Measurements from ENCODE around the gene SH2D3A.

The SH2D3A gene

GRCh38 chr19:6712692-6713670 is 54.3 kb downstream of the SH2D3A start:
- TF ChIP-seq CREB1 (IDR thresholded peaks at IDR 0.05; ENCODE audit: low read depth) (no peak), YY1 (IDR thresholded peaks at IDR 0.05; ENCODE audit: low read depth) (no peak), USF1 (IDR thresholded peaks at IDR 0.05) (no peak), TEAD4 (IDR thresholded peaks at IDR 0.05) (no peak), FOXM1 (IDR thresholded peaks at IDR 0.05; ENCODE audit: borderline replicate concordance, low read depth) (no peak)

- TF ChIP-seq USF1 (IDR thresholded peaks at IDR 0.05), result no peak
- TF ChIP-seq REST (IDR thresholded peaks at IDR 0.05; ENCODE audit: low read depth), result no peak
- TF ChIP-seq TCF12 (IDR thresholded peaks at IDR 0.05; ENCODE audit: low read depth), result no peak
- TF ChIP-seq FOXM1 (IDR thresholded peaks at IDR 0.05; ENCODE audit: borderline replicate concordance, low read depth), result no peak
- TF ChIP-seq EP300 (IDR thresholded peaks at IDR 0.05; ENCODE audit: borderline replicate concordance), result no peak
- no peak for TF ChIP-seq MAX (IDR thresholded peaks at IDR 0.05)
These were observed 55.0 kb downstream of the SH2D3A start for GRCh38 chr19:6712231-6712630.

- TF ChIP-seq TEAD4 (IDR thresholded peaks at IDR 0.05), result no peak
- no peak for TF ChIP-seq REST (IDR thresholded peaks at IDR 0.05; ENCODE audit: low read depth)
- TF ChIP-seq FOXM1 (IDR thresholded peaks at IDR 0.05; ENCODE audit: borderline replicate concordance, low read depth), result no peak
- no peak for TF ChIP-seq EP300 (IDR thresholded peaks at IDR 0.05; ENCODE audit: borderline replicate concordance)
- TF ChIP-seq MAX (IDR thresholded peaks at IDR 0.05), result no peak
- TF ChIP-seq RAD21 (IDR thresholded peaks at IDR 0.05; ENCODE audit: low read depth), result no peak
- TF ChIP-seq USF1 (IDR thresholded peaks at IDR 0.05), result no peak
- TF ChIP-seq ZBTB7A (IDR thresholded peaks at IDR 0.05; ENCODE audit: low read depth), result no peak
- no peak for TF ChIP-seq TCF12 (IDR thresholded peaks at IDR 0.05; ENCODE audit: low read depth)
- no peak for TF ChIP-seq YY1 (IDR thresholded peaks at IDR 0.05; ENCODE audit: low read depth)
- no peak for TF ChIP-seq TAF1 (IDR thresholded peaks at IDR 0.05; ENCODE audit: low read depth)
- TF ChIP-seq NFIC (IDR thresholded peaks at IDR 0.05), result no peak
- no peak for TF ChIP-seq CEBPB (IDR thresholded peaks at IDR 0.05)
- TF ChIP-seq CREB1 (IDR thresholded peaks at IDR 0.05; ENCODE audit: low read depth), result no peak
These were observed 55.6 kb downstream of the SH2D3A start for GRCh38 chr19:6711605-6712004.

GRCh38 chr19:6711078-6711361 is 56.2 kb downstream of the SH2D3A start:
- TF ChIP-seq TEAD4 (IDR thresholded peaks at IDR 0.05), result no peak
- TF ChIP-seq EGR1 (IDR thresholded peaks at IDR 0.05), result no peak
- TF ChIP-seq YY1 (IDR thresholded peaks at IDR 0.05; ENCODE audit: low read depth), result no peak
- no peak for TF ChIP-seq CEBPB (IDR thresholded peaks at IDR 0.05)
- no peak for TF ChIP-seq USF1 (IDR thresholded peaks at IDR 0.05)
- TF ChIP-seq NFIC (IDR thresholded peaks at IDR 0.05), result no peak
- no peak for TF ChIP-seq ZBTB7A (IDR thresholded peaks at IDR 0.05; ENCODE audit: low read depth)
- no peak for TF ChIP-seq EP300 (IDR thresholded peaks at IDR 0.05; ENCODE audit: borderline replicate concordance)
- no peak for TF ChIP-seq TAF1 (IDR thresholded peaks at IDR 0.05; ENCODE audit: low read depth)
- TF ChIP-seq TCF12 (IDR thresholded peaks at IDR 0.05; ENCODE audit: low read depth), result no peak
- TF ChIP-seq FOXM1 (IDR thresholded peaks at IDR 0.05; ENCODE audit: borderline replicate concordance, low read depth), result no peak
- no peak for TF ChIP-seq MAX (IDR thresholded peaks at IDR 0.05)
- TF ChIP-seq REST (IDR thresholded peaks at IDR 0.05; ENCODE audit: low read depth), result no peak
- TF ChIP-seq CREB1 (IDR thresholded peaks at IDR 0.05; ENCODE audit: low read depth), result no peak
- no peak for TF ChIP-seq RAD21 (IDR thresholded peaks at IDR 0.05; ENCODE audit: low read depth)

All from Ishikawa (cell line).